ENCODE results near the gene SDF2L1.
"Not testable (repeated sequence)": the region's sequence is repeated elsewhere in the genome, so short reads cannot be mapped to it uniquely, and the experiment has no call there.

Gene SDF2L1

DNA sequence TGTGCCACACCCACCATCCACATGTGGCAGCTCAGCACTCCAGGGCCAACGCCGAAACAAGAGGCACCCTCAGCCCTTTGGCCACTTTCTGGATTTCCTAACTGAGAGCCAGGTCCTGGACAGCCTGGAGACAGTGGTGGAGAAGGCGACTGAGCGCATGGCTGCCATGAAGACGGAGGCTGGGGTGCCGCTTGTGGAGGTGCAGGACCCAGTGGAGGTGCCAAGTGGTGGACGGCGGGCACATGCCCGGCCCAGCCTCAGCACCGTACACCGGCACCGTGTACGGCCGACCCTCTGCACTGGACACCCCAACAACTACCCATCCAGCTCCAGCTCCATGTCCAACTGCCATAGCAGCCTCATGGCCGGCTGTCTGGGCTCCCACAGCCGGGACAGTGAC lies 8.0 kb upstream of the SDF2L1 start:
- TF ChIP-seq CTCF (IDR thresholded peaks at IDR 0.05; ENCODE audit: insufficient read depth, low read length, poor library complexity, severe bottlenecking): no peak
- H3K4me3 ChIP-seq (replicated peaks; ENCODE audit: low read depth, low read length): no peak overlapping the region
- no peaks in the 10 kb centered on the region for H3K36me3 ChIP-seq (ENCODE audit: control insufficient read depth, insufficient read depth, low read length)
- DNase-seq (ENCODE audit: extremely low read depth, insufficient read length): no peak
- H3K27me3 ChIP-seq (replicated peaks; ENCODE audit: control insufficient read depth, insufficient read depth, low read length): no peaks in the 10 kb centered on the region

- Histone ChIP-seq H3K27me3 (replicated peaks; ENCODE audit: control insufficient read depth, insufficient read depth, low read length) (no peaks in the 10 kb centered on the region), H3K36me3 (ENCODE audit: control insufficient read depth, insufficient read depth, low read length) (no peaks in the 10 kb centered on the region), H3K4me3 (replicated peaks; ENCODE audit: low read depth, low read length) (no peak overlapping the region)
- no peak for TF ChIP-seq CTCF (IDR thresholded peaks at IDR 0.05; ENCODE audit: insufficient read depth, low read length, poor library complexity, severe bottlenecking)
- DNase-seq (ENCODE audit: extremely low read depth, insufficient read length): no peak
These were observed 7.3 kb upstream of the SDF2L1 start for GRCh38 chr22:21634844-21635243.

- H3K27me3 ChIP-seq (replicated peaks; ENCODE audit: control insufficient read depth, insufficient read depth, low read length): no peaks in the 10 kb centered on the region
- TF ChIP-seq CTCF (IDR thresholded peaks at IDR 0.05; ENCODE audit: insufficient read depth, low read length, poor library complexity, severe bottlenecking): no peak
- no peak for DNase-seq (ENCODE audit: extremely low read depth, insufficient read length)
- H3K4me3 ChIP-seq (replicated peaks; ENCODE audit: low read depth, low read length): no peak overlapping the region
- no peaks in the 10 kb centered on the region for H3K36me3 ChIP-seq (ENCODE audit: control insufficient read depth, insufficient read depth, low read length)
These were observed 6.2 kb upstream of the SDF2L1 start for GRCh38 chr22:21635771-21636510.

DNA sequence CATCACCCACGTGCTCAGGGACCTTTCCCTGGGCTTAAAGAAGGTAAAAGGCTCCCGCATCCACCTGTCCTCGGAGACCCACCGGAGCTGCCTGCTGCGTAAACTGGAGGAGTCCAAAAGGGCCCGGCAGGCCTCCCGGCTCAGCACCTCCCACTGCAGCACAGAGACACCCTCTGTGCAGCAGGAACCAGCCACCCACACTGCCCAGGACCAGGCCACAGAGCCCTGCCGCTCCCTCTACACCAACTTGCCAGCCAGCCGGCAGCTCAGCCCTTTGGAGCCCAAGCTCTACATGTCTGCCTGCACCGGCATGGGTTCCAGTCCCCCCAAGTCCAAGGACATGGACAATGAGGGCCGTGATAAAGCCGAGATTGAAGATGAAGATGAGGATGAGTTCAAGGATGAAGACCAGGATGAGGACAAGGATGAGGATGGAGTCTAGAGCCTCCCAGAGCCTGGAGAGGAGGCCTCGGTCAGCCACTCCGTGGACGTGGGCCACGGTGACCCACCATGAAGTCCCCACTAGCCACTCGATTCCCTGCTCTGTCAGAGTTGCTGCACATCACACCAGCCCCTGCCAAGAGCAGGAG lies 5.4 kb upstream of the SDF2L1 start:
- no peaks in the 10 kb centered on the region for H3K36me3 ChIP-seq (ENCODE audit: control insufficient read depth, insufficient read depth, low read length)
- no peak for TF ChIP-seq CTCF (IDR thresholded peaks at IDR 0.05; ENCODE audit: insufficient read depth, low read length, poor library complexity, severe bottlenecking)
- no peak for DNase-seq (ENCODE audit: extremely low read depth, insufficient read length)
- no peaks in the 10 kb centered on the region for H3K27me3 ChIP-seq (replicated peaks; ENCODE audit: control insufficient read depth, insufficient read depth, low read length)
- H3K4me3 ChIP-seq (replicated peaks; ENCODE audit: low read depth, low read length): no peak overlapping the region

GRCh38 chr22:21637450-21637849 lies 4.7 kb upstream of the SDF2L1 start:
- not testable (repeated sequence) for DNase-seq (ENCODE audit: extremely low read depth, insufficient read length); H3K36me3 ChIP-seq (ENCODE audit: control insufficient read depth, insufficient read depth, low read length); H3K4me3 ChIP-seq (replicated peaks; ENCODE audit: low read depth, low read length); H3K27me3 ChIP-seq (replicated peaks; ENCODE audit: control insufficient read depth, insufficient read depth, low read length)

- Histone ChIP-seq H3K27me3 (replicated peaks; ENCODE audit: control insufficient read depth, insufficient read depth, low read length) (no peaks in the 10 kb centered on the region), H3K36me3 (ENCODE audit: control insufficient read depth, insufficient read depth, low read length) (peaks cover 8% of the 10 kb centered on the region), H3K4me3 (replicated peaks; ENCODE audit: low read depth, low read length) (no peak overlapping the region)
- no peak for TF ChIP-seq CTCF (IDR thresholded peaks at IDR 0.05; ENCODE audit: insufficient read depth, low read length, poor library complexity, severe bottlenecking)
- DNase-seq (ENCODE audit: extremely low read depth, insufficient read length): no peak
These were observed 2.7 kb upstream of the SDF2L1 start for GRCh38 chr22:21639359-21639758.

Measured in GM06990 (cell line).